Measurements from ENCODE around the gene HIRIP3.

The HIRIP3 gene

DNA sequence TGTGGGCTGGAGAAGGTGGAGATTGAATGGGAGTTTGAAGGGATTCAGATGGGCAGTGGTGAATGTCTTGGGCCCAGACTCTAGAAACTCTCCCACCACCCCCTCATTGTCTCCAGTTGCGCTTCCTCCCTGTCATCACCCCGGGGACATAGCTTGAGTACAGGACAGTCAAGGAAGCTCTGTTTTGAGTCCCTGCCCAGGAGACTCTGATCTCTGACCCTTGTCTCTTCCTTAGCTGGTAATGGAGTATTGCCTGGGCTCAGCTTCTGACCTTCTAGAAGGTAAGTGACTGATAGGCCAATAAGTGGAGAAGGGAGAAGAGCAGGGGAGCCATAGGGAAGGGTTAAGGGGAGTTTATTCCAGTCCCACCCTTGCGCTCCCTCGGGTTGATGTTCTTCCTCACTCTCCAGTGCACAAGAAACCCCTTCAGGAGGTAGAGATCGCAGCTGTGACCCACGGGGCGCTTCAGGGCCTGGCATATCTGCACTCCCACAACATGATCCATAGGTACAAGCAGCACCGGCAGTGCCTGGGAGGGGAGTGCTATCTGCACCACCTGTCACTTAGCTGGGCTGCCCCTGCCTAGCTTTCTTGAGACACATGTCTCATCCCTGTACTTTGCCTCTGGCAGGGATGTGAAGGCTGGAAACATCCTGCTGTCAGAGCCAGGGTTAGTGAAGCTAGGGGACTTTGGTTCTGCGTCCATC lies 16.7 kb downstream of the HIRIP3 start:
- CTCF ChIA-PET, result interaction anchor here (0.6 to 2.7 kb wide), 5 partner anchors 9 to 158 kb away, joined by 3 to 8 read pairs (median 4); partner anchors contain the start of genes MVP and TMEM219
- TF ChIP-seq, protein P1, sequence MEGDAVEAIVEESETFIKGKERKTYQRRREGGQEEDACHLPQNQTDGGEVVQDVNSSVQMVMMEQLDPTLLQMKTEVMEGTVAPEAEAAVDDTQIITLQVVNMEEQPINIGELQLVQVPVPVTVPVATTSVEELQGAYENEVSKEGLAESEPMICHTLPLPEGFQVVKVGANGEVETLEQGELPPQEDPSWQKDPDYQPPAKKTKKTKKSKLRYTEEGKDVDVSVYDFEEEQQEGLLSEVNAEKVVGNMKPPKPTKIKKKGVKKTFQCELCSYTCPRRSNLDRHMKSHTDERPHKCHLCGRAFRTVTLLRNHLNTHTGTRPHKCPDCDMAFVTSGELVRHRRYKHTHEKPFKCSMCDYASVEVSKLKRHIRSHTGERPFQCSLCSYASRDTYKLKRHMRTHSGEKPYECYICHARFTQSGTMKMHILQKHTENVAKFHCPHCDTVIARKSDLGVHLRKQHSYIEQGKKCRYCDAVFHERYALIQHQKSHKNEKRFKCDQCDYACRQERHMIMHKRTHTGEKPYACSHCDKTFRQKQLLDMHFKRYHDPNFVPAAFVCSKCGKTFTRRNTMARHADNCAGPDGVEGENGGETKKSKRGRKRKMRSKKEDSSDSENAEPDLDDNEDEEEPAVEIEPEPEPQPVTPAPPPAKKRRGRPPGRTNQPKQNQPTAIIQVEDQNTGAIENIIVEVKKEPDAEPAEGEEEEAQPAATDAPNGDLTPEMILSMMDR (IDR thresholded peaks at IDR 0.05; ENCODE audit: control extremely low read depth, extremely low read depth, low read depth, missing control alignments), result no peak
- DNase-seq (ENCODE audit: extremely low spot score), result no peak
- POLR2A ChIA-PET, result no interaction called here

DNA sequence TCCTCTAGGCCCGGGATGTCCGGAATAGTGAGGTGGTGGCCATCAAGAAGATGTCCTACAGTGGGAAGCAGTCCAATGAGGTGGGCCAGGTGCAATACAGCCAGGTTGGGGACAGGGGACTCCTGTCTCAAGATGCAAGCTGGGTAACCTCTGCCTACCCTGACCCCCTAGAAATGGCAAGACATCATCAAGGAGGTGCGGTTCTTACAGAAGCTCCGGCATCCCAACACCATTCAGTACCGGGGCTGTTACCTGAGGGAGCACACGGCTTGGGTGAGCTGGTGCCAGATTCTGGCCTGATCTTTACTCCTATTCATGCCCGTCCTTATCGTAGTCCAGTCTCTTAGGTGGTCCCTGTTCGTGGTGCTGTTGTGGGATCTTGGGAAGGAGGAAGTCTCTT lies 17.3 kb downstream of the HIRIP3 start:
- ChIA-PET POLR2A (no interaction called here), CTCF (interaction anchor here (0.6 to 2.7 kb wide), 3 partner anchors 10 to 27 kb away, joined by 3 to 8 read pairs (median 4); partner anchors contain the start of gene TMEM219)
- TF ChIP-seq, protein P1 (IDR thresholded peaks at IDR 0.05; ENCODE audit: control extremely low read depth, extremely low read depth, low read depth, missing control alignments), result no peak
- DNase-seq (ENCODE audit: extremely low spot score), result no peak

- ChIA-PET POLR2A (no interaction called here), CTCF (interaction anchor here (1.0 to 2.7 kb wide), 3 partner anchors 16 to 28 kb away, joined by 4 to 8 read pairs (median 7); partner anchors contain the start of gene TMEM219)
- TF ChIP-seq, protein P1 (IDR thresholded peaks at IDR 0.05; ENCODE audit: control extremely low read depth, extremely low read depth, low read depth, missing control alignments), result no peak
- no peak for DNase-seq (ENCODE audit: extremely low spot score)
Observed at GRCh38 chr16:29977063-29977825, 18.2 kb downstream of the HIRIP3 start.

DNA sequence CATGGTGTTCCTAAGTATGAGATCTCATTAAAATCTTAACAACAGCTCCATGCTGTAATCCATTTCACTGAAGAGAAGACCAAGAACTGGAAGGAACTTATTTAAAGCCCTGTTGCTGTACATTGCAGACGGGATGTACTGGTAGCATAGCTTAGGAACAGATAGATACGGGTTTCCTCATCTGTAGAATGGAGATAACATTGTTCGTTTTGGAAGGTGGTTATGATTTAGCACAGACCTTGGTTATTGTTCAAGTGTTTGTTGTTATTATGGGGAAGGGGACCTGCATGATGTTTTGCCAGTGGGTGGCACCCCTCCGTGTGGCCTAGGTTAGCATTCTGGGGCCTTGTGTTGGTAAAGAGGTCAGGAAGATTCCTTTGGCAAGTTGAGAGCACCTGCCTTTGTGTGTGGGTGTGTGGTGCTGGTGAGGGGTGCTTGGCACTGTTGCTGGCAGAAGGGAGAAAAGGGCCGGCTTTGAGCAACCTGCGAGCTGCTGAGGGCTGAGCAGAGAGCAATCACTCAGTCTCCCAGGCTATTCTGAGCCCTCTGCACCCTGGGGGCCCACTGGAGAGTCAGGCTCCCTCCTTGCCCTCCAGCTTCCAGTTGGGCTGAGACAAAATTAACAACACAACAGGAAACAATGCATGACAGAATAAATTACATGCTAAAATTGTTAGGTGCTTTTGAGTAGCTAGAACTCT lies 19.5 kb downstream of the HIRIP3 start:
- TF ChIP-seq, protein P1 (IDR thresholded peaks at IDR 0.05; ENCODE audit: control extremely low read depth, extremely low read depth, low read depth, missing control alignments), result no peak
- ChIA-PET CTCF (interaction anchor here (1.1 to 4.1 kb wide), 7 partner anchors 11 to 127 kb away, joined by 3 to 25 read pairs (median 4); partner anchors contain the start of genes TLCD3B and TMEM219), POLR2A (interaction anchor here (0.8 to 1.1 kb wide), 2 partner anchors 13 to 18 kb away, joined by 4 to 5 read pairs; no protein-coding TSS in a partner anchor)
- no peak for DNase-seq (ENCODE audit: extremely low spot score)

DNA sequence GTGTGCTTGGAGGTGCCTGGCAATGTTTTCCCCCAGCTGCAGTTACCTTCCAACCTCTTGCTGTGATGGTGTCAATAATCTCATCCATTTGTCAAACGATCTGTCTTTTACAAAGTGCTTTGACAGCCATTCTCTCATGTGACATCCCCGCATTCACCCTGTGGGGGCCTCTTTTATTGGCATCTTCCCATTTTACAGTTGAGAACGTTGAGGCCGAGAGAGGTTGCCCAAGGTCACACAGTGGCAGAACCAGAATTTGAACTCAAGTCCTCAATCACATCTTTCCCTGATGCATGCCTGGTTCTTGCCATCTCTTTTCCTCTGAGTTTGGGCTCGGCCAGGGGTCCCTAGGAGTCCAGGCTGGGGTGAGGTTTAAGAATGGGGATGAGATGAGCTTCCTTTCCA lies 20.3 kb downstream of the HIRIP3 start:
- POLR2A ChIA-PET, result interaction anchor here (0.8 kb wide), 1 partner anchor 19 kb away, joined by 4 read pairs; no protein-coding TSS in a partner anchor
- no peak for DNase-seq (ENCODE audit: extremely low spot score)
- CTCF ChIA-PET, result interaction anchor here (1.5 to 4.1 kb wide), 5 partner anchors 12 to 127 kb away, joined by 4 to 25 read pairs (median 7); partner anchors contain the start of genes TLCD3B and TMEM219
- TF ChIP-seq, protein P1 (IDR thresholded peaks at IDR 0.05; ENCODE audit: control extremely low read depth, extremely low read depth, low read depth, missing control alignments), result no peak
